Activated CD8-positive, alpha-beta memory T cell treated with anti-CD3 and anti-CD28 coated beads, Interleukin-2, amount 50 U/mL, for 1 hour (primary cell): ENCODE results near the gene NPFF.

Experiments used
- DNase-seq: peaks from one replicate; pipeline ENCODE4 v3.0.0-alpha.2; 2020; ENCODE audit errors: extremely low read depth

NPFF gene

DNA sequence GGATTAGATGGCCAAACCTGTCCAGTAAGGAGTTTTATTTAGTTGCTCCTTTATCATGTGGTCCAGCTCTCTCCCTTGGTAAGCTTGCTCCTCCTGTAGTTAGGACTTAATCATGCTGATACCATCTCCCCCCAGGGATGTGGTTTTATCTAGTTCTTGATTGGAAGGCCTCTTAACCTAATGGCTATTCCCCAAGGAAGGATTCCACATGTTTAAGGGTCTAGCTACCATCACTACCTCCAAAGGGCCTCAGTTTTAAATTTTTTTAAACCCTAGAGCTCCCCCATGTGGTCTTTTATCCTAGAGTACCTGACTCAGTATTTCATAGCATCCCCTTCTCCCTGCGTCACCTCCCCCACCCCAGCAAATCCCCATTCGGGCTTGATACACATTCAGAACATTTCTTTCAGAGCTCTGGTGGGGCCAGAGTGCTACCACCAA, 30.5 kb downstream of the NPFF start:
- DNase-seq: no peak

DNA sequence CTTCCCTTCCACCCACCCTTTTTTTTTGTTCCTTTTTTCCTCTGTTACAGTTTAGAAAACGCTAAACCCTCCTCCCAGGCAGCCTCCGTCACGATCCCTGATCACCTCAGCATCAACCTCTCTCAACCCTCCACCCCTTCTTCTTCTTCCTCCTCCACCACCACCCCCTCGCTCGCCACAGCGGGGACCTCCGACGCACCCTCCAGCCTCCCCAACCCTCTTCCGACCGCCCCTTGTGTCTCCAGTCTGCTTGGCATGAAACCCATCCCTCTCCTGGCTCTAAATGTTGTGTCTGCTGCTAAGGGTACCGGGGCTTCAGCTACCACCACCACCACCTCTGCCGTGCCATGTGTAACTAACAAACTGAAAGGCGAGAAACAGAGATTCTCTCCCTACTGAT, 32.5 kb downstream of the NPFF start:
- DNase-seq: no peak

DNA sequence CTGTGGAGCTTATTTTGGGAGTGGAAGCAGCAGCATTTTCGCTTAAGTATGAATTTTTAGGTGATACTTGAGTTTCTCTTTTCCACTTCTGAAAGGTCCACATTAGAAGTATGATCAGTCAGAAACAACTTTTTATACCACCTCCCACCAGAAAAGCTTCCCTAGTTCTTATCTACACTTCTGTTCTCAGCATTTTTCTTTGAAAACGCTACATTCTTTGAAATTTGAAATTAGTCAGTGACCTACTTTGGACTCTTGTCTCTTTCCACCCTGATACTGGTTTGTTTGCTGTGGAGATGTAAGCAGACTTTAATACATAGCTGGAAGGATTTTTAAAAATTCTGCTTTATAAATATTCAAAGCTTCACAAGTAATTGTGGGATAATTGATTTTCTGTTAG, 33.2 kb downstream of the NPFF start:
- no peak for DNase-seq

GRCh38 chr12:53472056-53472582, 35.2 kb downstream of the NPFF start:
- DNase-seq: no peak

GRCh38 chr12:53468282-53468681, 39.0 kb downstream of the NPFF start:
- no peak for DNase-seq

DNA sequence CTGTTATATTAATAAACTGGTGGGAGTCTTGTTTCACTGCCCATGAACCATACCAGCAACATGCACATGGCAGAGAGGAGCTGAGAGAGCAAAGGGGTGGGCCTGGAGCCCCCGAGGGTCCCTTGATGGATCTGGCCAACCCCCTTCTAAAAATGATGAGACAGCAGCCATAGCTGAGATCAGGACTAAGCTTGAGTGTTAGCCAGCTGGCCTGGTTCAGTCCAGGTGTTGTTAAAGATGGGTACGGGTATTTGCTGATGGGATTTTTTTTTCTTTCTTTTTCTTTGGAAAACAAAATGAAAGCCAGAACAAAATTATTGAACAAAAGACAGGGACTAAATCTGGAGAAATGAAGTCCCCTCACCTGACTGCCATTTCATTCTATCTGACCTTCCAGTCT, 39.4 kb downstream of the NPFF start:
- DNase-seq: no peak

- no peak for DNase-seq
Observed at GRCh38 chr12:53467082-53467481, 40.2 kb downstream of the NPFF start.

DNA sequence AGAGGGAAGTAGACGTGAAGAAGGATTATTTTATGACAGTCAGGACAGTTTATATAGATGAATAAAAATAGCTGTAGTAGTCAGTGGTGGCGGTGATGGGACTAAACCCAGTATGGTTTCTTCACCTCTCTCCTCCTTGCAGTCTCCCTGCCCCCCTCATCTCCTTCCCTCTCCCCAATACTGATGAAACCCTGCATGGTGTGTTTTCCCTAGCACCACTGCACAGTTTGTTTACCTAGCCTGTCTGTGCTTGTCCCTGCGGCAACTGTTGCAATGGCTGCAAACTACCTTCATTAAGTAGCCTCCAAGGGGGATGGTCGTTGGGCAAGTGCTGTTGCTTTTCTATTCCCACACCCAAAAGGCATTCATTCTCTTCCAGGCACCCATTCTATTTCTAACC, 40.6 kb downstream of the NPFF start:
- no peak for DNase-seq

GRCh38 chr12:53465679-53466078, 41.6 kb downstream of the NPFF start:
- no peak for DNase-seq

DNA sequence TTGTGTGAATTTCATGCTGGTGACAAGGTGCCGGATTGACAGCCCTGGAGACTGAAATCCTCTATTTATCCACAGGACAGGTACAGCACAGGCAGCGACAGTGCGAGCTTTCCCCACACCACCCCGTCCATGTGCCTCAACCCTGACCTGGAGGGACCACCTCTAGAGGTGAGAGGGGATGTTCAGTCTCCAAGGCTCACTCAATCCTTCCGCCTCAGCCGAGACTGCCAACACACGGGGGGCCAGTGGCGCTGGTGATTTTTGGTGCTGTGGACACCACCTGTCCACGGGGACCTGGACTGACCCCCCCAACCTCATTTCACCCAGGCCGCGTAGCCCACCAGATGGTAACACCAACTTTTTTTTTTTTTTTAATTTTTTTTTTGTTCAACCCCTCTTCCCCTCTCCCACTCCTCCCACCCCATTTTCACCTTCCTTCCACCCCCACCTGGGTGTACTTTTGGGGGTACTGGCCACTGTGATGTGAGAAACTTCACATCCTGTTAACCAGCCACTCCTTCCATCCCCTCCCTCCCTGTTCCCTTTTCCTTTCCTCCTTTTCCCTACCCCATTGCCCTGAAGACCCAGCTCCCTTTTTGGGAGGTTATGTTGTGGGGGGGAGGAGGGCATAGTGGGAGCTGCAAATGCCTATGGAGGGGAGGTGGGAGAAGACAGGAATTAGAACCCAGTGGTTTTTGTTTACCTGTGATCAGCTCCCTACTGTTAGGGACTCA, 42.4 kb downstream of the NPFF start:
- DNase-seq: no peak

- DNase-seq: no peak
Observed at GRCh38 chr12:53463802-53464560, 43.3 kb downstream of the NPFF start.

- no peak for DNase-seq
Observed at GRCh38 chr12:53462935-53463334, 44.3 kb downstream of the NPFF start.

DNA sequence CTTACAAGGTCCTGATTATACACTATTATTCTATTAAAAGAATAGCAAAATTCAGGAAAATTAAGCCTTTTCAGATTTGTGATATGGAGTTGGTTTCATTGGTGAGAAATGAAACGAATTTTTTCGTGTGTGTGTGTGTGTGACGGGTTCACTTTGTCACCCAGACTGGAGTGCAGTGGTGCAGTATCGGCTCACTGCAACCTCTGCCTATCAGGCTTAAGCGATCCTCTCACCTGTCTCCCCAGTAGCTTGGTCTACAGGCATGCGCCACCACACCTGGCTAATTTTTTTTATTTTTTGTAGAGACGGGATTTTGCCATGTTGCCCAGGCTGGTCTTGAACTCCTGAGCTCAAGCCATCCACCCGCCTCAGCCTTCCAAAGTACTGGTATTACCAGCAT, 45.7 kb downstream of the NPFF start:
- DNase-seq: no peak

DNA sequence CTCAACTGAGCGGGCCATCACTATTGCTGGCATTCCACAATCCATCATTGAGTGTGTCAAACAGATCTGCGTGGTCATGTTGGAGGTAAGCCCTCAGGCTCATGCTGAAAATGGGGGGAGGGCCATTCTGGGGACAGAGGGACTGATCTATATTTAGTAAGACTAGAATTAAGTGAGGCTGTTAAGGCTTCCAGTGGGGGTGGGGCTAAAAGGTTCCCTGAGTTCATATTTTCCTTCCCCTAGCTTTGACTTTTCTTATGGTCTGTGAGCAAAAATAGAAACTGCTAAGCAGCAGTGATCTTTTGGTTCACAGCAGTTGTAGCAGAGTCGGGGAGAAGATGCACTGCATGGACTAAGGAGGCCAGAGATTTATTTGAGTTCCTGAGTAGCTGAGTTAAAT, 46.2 kb downstream of the NPFF start:
- no peak for DNase-seq

GRCh38 chr12:53459097-53459496, 48.2 kb downstream of the NPFF start:
- DNase-seq: no peak
